Measurements from ENCODE around the gene SLC28A1.
"Not testable (repeated sequence)": the region's sequence is repeated elsewhere in the genome, so short reads cannot be mapped to it uniquely, and the experiment has no call there.

SLC28A1 gene, protein sequence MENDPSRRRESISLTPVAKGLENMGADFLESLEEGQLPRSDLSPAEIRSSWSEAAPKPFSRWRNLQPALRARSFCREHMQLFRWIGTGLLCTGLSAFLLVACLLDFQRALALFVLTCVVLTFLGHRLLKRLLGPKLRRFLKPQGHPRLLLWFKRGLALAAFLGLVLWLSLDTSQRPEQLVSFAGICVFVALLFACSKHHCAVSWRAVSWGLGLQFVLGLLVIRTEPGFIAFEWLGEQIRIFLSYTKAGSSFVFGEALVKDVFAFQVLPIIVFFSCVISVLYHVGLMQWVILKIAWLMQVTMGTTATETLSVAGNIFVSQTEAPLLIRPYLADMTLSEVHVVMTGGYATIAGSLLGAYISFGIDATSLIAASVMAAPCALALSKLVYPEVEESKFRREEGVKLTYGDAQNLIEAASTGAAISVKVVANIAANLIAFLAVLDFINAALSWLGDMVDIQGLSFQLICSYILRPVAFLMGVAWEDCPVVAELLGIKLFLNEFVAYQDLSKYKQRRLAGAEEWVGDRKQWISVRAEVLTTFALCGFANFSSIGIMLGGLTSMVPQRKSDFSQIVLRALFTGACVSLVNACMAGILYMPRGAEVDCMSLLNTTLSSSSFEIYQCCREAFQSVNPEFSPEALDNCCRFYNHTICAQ

DNA sequence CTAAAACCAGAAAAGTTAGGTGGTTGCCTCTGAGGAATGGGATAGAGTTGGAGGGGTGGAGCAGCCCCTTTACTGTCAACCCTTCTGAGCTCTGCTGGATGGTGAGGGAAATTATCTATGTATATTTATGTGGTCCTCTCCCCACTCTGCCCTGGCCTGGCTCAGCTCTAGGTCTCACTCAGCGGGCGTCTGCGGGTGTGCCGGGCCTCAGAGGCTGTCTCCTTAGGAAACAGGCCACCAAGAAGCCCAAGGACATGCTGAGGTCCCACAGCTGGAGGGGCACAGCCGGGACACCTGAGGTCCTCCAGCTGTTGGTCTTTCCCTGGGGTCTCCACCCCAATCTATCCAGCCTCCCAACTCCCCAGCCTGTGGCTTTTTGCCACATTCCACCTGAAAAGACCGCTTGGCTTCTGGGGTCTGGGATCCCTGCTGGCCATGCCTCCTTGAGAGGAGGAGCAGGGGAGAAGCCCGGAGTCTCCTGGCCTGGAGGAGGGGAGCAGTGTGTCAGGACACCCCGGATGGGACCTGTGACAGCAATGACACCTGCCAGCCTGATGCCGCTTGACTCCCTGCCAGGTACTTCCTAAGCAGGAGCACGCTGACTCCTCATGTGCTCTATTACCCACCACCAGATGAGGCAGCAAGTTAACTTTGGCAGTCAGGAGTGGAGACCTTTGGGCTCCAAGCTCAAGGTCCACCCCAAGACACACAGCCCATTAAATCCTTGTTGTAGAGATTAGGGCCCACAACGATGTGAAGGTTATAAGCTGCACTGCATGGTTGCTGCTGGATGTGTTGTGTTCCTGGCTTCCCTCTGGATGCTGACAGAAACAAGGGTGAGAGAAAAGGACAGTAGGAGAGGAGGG lies at the start of gene SLC28A1:
Gene SLC28A1, plus strand, starts transcription at position 747 of the 866 bp plus-strand sequence. CDS start 3,099 bp downstream, outside the sequence.
- DNase-seq, result no peak

DNA sequence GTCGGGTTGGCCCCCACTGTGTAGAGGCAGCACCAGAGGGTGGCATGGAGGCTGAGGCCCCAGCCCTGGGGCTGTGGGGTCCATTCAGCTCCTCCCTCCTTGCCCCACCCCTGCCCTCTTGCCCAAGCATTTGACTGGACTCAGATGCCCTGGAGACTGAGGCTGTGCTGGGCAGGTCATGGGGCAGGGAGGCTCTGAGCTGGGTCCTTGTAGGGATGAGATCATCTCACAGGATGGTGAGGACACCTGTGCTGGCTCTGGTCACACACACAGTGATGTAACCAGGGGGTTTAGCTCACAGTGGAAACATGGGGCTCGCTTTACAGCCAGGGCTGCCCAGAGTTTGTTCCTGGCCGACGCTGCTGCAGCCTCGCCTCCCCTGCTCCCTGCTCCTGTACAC lies 49.5 kb upstream of the SLC28A1 start:
- DNase-seq, result no peak

DNA sequence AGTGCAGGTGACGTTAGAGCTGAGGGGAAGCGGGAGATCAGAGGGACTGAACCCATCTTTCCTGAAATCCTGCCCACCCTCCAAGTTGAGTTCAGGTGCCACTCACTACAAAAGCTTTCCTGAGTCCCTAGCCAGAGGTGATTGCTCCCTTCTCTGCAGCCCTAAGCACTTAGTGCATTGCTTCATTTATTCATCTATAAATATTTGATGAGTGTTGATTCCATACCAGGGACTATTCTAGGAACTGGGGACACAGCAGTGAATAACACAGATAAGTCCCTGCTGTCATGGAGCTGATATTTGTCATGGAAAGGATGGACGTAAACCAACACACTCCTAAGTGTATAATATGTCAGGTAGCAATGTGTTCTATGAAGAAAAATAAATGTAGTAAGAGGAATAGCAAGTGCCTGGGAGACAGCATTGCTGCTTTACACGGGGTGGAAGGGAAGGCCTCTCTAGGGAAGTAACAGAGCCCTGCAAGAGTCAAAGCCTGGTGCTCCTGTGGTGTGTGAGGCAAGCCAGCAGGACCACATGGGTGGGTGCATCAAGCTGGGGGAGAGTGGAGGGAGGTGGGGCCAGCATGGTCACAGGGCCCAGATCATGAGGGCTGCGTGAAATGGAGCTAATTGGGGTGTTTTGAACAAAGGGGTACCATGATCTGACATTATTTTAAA lies 48.7 kb upstream of the SLC28A1 start:
- no peak for DNase-seq

DNA sequence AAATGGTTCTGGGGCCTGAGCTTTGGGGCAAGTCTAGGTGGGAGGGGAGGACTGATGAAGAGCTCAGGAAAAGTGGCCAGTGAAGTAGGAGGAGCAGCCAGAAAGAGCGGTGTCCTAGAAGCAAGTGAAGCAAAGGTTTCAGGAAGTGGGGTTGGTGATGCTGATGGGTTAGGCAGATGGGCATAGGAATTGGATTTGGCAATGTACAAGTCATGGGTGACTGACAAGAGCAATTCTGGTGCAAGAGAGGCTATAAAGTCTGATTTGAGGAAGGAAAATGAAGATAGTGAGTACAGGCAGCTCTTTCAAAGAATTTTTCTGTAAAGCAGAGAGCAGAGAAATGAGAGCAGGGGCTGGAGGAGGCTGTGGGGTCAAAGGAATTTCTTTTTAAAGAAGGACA lies 47.6 kb upstream of the SLC28A1 start:
- DNase-seq, result no peak

DNA sequence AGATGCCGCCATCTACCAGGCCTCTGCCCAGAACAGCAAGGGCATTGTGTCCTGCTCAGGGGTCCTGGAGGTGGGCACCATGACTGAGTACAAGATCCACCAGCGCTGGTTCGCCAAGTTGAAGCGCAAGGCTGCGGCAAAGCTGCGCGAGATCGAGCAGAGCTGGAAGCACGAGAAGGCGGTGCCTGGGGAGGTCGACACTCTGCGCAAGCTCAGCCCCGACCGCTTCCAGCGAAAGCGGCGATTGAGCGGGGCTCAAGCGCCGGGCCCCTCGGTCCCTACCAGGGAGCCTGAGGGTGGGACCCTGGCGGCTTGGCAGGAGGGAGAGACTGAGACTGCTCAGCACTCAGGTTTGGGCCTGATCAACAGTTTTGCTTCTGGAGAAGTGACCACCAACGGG lies 44.7 kb upstream of the SLC28A1 start:
- no peak for DNase-seq

DNA sequence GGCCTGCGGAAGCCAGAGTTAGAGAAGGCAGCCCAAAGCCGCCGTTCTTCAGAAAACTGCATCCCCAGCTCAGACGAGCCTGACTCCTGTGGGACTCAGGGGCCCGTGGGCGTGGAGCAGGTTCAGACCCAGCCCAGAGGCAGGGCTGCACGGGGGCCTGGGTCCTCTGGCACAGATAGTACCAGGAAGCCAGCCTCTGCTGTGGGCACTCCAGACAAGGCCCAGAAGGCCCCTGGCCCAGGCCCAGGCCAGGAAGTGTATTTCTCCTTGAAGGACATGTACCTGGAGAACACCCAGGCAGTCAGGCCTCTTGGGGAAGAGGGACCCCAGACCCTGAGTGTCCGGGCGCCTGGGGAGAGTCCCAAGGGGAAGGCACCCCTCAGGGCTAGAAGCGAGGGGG lies 44.2 kb upstream of the SLC28A1 start:
- DNase-seq, result no peak

DNA sequence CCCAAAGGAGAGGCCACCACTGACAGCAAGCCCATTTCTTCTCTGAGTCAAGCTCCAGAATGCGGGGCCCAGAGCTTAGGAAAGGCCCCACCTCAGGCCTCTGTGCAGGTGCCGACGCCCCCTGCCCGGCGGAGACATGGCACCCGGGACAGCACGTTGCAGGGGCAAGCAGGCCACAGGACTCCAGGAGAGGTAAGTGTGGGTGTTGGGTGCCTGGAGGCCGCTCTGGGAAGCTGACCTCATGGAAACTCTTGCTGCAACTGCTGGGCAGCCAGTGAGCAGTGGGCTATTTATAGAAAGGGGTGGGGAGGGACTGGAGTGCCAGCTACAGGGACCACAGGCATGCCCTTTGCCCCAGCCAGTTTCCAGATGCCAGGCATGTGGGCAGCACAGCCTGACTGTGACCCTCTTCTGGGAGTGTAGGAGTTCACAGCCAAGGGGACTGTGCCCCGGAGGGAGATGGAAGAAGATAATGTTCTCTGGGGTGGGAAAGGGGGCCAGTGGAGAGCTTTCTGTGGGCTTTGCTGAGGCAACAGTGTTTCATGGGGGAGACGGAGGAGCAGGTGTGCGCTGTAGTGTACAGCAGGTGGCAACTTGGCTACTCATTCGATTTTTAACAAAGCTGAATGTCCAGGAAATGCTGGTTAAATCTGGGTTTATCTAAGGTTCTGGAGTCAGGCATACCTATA lies 43.6 kb upstream of the SLC28A1 start:
- DNase-seq, result no peak

DNA sequence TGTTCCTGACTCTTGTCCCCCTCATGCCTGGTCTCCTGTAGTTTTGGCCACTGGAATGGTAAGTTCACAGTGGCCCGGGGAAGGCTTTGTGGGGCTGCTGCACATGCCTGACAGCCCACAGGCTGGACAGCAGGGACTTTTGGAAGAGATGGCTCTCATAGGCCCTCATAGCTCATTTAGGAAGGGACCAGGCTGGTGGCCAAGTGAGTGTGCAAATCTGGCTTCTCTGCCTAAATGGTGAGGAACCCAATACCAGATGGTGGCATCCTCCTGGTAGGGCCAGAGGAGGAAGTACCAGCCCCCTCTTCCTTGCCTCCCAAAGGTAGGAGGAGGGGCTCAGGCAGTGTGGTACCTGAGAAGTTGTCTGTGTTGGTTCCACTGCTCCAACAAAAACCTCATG lies 41.7 kb upstream of the SLC28A1 start:
- no peak for DNase-seq

DNA sequence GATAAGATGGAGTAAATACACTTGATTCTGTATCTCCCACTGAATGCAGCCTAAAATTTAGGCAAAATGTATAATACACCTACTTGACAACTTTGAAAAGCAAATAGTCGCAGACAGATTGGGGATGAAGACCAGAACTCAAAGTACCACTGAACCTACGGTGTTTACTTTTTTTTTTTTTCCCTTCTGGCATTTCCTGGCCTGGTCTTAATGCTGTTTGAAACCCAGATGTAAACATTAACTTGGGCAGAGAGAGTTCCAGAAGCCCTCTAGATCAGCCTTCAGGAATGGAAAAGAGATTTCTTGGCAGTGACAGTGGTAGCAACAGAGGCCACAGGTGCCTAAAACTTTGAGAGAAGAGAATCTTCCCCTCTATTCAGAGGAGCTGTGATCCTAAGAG lies 39.5 kb upstream of the SLC28A1 start:
- no peak for DNase-seq

DNA sequence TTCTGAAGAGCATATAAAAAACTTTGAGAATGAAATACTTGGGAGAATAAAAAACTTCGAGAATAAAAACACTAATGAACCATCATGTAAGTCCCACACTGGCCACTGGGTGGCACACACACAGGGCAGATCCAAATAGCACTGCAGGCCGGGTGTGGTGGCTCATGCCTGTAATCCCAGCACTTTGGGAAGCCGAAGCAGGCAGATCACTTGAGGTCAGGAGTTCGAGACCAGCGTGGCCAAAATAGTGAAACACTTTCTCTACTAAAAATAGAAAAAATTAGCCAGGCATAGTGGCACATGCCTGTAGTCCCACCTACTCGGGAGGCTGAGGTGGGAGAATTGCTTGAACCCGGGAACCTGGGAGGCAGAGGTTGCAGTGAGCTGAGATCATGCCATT lies 38.8 kb upstream of the SLC28A1 start:
- not testable (repeated sequence) for DNase-seq

DNA sequence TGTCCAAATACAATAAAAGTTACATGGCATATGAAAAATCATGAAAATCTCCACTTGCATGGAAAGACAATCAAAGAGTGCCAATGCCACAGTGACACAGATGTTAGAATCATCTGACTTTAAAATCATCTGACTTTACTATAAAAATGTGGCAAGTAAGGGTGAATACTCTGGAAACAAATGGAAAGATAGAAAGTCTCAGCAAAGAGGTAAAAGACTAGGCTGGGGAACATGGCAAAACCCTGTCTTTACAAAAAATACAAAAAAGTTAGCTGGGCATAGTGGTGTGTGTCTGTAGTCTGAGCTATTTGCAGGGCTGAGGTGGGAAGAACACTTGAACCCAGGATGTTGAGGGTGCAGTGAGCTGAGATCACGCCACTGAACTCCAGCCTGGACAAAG lies 38.2 kb upstream of the SLC28A1 start:
- no peak for DNase-seq

DNA sequence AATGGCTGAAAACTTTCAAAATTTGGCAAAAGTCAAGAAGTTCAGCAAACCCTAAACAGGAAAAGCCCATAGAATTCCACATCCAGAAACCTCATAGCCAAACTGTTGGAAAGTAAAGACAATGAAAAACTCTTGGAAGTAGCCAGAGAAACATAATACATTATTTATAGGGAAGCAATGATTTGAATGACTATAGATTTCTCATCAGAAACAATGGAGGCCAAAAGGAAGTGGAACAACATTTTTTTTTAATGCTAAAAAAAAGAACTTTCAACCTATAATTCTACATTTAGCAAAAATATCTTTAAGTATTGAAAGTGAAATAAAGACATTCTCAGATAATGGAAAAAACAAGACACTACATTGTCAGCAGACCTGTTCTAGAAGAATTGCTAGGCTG lies 37.1 kb upstream of the SLC28A1 start:
- no peak for DNase-seq

DNA sequence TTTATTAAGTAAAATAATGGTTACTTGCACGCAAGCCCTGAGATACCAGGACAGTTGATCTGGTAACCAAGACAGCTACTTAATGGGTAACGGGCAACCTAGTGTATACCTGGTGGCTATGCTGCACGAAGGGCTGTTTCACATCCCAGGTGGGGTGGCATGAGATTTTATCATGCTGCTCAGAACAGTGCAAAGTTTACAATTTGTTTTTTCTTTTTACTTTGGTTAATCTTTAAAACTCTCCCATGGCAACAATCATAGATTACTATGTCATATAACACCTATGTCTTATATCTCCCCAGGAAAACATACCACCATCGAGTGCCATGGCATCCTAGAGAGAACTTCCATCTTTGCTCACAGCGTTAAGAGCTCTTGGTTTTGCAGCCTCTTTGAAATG lies 32.2 kb upstream of the SLC28A1 start:
- DNase-seq, result no peak

DNA sequence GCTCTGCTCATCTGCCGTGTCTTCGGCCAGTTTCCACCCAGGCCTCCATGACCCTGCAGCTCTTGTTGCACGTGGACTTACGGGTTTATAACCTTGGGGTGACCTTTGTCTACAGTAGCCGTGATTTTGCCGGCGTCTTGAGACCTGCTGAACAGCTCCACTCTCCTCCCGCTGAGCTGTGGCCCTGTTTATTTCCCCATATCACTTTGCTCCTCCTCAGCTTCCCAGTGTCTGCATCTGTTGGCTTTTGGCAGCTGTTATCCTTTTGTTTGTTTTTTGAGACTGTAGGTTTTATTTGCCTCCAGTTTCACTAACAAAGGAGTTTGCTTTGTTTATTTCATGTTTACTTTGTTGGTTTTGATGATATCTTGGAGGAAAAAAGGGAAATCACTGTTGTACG lies 29.3 kb upstream of the SLC28A1 start:
- DNase-seq, result no peak

DNA sequence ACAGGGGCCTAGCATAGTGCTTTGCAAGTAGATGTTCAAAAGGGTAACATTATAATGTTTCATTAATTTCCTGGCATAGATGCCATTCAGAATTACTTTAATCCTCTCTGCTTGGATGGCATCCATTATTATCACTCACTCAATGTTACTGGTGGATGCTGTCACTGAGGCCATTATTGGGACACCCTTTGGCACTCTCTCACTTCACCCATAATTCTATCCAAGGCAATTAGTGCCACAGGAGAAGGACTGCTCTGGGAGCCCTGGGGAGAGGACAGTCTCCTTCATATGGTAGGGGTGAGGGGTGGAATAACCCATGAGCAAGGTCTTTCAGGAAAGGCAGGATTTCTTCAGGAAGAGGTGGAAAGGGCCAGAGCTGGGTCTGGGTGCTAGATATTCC lies 28.7 kb upstream of the SLC28A1 start:
- no peak for DNase-seq

DNA sequence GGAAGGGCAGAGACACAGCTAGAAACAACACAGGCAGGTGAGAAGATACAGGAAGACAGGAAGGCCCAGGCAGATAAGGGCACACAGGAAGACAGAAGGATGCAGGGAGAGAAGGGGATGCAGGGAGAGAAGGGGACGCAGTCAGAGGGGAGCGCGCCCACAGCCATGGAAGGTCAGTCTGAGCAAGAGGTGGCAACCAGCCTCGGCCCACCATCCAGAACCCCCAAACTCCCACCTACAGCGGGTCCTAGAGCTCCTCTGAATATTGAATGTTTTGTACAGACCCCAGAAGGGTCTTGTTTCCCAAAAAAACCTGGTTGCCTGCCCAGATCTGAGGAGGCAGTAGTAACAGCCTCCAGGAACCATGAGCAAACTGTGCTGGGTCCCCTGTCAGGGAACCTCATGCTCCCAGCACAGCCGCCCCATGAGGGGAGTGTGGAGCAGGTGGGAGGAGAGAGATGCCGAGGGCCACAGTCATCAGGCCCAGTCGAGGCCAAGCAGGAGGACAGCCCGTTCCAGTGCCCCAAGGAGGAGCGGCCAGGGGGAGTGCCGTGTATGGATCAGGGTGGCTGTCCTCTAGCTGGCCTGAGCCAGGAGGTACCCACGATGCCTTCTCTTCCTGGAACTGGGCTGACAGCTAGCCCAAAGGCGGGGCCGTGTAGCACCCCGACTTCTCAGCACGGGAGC lies 27.6 kb upstream of the SLC28A1 start:
- DNase-seq, result no peak

DNA sequence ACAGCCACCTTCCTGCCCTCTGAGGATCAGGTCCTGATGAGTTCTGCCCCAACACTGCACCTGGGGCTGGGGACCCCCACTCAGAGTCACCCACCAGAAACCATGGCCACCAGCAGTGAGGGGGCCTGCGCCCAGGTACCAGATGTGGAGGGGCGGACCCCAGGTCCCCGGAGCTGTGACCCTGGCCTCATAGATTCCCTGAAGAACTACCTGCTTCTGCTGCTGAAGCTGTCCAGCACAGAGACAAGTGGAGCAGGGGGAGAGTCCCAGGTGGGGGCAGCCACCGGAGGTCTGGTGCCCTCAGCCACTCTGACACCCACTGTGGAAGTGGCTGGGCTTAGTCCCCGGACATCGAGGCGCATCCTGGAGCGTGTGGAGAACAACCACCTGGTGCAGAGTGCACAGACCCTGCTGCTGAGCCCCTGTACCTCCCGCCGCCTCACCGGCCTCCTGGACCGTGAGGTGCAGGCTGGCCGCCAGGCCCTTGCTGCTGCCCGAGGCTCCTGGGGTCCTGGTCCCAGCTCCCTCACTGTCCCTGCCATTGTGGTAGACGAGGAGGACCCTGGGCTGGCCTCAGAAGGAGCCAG lies 27.0 kb upstream of the SLC28A1 start:
- no peak for DNase-seq

DNA sequence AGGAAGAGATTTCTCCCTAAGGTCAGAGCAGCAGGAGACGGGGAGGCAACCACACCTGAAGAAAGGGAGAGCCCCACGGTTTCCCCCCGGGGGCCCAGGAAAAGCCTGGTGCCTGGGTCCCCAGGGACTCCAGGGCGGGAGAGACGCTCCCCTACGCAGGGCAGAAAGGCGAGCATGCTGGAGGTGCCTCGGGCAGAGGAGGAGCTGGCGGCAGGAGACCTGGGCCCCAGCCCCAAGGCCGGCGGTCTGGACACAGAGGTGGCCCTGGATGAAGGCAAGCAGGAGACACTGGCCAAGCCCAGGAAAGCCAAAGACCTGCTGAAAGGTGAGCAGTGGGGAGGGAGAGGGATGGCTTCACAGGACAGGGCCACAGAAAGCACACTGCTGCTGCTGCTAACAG lies 26.2 kb upstream of the SLC28A1 start:
- no peak for DNase-seq

DNA sequence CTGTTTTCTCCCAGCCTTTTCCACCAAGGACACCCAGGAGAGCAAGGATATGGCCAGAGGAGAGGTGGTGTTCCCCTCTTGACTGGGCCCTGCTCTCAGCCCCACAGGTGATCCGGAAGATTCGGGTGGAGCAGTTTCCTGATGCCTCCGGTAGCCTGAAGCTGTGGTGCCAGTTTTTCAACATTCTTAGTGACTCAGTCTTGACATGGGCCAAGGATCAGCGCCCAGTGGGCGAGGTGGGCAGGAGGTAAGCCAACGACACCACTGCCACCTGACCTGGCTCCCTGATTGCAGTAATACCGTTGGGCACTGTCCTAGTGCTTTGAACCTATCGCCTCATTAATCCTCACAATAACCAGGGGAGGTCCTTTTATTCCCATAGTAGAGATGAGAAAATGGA lies 25.3 kb upstream of the SLC28A1 start:
- DNase-seq, result no peak

DNA sequence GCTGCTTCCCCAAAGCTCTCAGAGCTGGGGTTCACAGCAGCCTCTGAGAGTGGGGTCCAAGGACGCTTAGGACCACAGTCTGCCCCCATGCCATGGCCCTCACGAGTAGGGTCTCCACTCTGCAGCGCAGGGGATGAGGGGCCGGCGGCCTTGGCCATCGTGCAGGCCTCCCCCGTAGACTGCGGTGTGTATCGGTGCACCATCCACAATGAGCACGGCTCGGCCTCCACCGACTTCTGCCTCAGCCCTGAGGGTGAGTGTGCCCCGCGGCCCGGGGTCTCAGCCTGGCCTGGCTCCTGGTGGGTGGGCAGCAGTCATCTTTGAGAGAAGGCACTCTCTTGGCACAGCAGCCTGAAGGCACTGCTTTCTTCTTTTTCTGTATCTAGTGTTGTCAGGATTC lies 24.8 kb upstream of the SLC28A1 start:
- DNase-seq, result no peak

DNA sequence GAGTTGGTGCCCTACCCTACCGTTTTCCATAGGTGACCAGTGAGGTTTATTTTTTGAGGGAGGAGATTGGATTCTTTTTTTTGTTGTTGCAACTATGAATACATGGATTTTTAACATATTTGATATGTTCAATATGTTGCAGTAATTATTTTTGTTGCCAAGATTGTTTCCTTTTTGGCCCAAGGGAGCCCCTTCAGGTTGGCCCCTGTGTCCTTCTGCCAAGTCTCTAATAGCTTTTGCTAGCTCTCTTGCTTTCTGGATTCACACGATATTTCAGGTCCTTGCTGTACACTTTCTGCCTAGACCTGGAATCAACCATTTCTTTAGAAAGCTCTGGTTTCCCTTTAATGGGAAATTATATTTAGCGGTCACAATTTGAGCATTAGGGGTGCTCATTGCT lies 22.7 kb upstream of the SLC28A1 start:
- DNase-seq, result no peak
